GM20431 (cell line): ENCODE results near the gene OR4C15.

Experiments
- in situ Hi-C: fragments of 300-500 bp; cut with MseI, MboI; formaldehyde crosslinking; loops from one replicate; pipeline ENCODE4 v1.15.0; 2020; ENCODE audit warnings: low sequenced_read_pairs; ENCODE audit not compliant: unreplicated experiment

Gene OR4C15

GRCh38 chr11:55554169-55554568 is at the start of gene OR4C15:
TSS of gene OR4C15 (plus strand) at chr11:55554469. CDS start at chr11:55554469, 0 bp downstream.
- in situ Hi-C loops = no loop called here

- in situ Hi-C loops = no loop called here
Observed at GRCh38 chr11:55571828-55572227, 17.6 kb downstream of the OR4C15 start, which contains the start of gene OR4C16. TSS of gene OR4C16 (plus strand) at chr11:55572128. CDS start at chr11:55572128, 0 bp downstream.

GRCh38 chr11:55572548-55572947 is 18.3 kb downstream of the OR4C15 start:
- in situ Hi-C loops = no loop called here
